HG02588 (cell line): ENCODE data around the gene DCAF11.
"Not testable (repeated sequence)": the region's sequence is repeated elsewhere in the genome, so short reads cannot be mapped to it uniquely, and the experiment has no call there.

Source experiments
- ATAC-seq: cut with Tn5 transposase; IDR thresholded peaks from one replicate; pipeline ENCODE4 v1.9.1; 2021; ENCODE audit warnings: mild to moderate bottlenecking, moderate library complexity; ENCODE audit not compliant: unreplicated experiment

The DCAF11 gene

DNA sequence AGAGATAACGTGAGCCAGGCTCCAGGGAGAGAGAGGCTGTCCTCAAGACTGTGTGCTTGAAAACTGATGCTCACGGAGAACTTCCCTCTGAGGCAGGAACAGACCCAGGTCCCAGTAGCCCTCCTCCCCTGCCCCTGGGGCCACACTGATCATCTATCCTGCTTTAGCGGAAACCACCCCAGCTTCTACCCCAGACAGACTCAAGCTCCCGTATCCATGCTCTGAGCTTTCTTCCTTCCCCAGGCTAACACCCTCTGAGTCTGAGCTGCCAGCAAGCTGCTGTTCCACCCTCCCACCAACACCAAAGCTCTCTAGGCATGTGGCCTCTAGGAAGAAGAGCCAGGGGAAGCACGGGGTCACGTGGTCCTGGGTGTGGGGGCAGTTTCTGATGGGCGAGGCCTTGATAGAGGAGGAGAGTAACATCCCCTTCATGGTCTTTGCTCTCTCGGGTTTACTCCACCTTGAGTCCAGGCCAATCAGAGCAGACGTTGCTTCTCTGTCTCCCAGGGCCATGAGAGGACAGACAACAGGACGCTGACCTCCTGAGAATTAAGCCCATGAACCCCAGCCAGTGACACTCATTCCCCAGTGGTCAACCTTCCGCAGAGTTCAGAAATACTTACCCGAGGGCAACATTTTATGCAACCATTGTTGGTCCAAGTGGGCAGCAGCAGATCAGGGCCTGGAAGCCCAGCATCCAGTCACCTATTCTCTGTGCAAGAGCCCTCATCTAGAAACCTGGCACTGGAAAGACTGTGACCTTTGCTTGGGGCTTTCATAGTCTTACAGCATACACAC lies 19.1 kb upstream of the DCAF11 start:
- ATAC-seq: peak; percentile 53

GRCh38 chr14:24096545-24097181 lies 17.9 kb upstream of the DCAF11 start:
- ATAC-seq: no peak

DNA sequence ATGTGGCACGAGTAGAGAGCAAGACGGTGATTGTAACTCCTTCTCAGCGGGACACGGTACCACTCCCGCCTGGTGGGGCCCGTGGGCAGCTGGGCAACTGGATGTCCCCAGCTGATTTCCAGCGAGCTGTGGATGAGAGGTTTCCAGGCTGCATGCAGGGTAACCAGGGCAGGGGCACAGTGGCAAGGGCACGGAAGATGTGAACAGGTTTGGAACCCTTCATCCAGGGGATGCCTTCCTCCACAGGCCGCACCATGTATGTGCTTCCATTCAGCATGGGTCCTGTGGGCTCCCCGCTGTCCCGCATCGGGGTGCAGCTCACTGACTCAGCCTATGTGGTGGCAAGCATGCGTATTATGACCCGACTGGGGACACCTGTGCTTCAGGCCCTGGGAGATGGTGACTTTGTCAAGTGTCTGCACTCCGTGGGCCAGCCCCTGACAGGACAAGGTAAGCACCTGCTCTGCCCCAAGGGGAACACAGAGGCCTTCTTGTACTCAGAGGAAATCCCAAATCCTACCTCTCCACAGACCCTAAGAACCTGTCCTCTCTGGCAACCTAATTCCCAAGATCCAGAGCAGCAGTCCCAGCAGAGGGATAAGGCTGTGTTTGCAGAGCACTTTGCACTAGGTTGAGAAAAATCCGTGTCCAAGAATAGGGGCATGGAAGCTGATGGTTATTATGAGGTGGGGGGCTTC lies 16.2 kb upstream of the DCAF11 start:
- ATAC-seq: no peak

- ATAC-seq: no peak
Observed at GRCh38 chr14:24098927-24099813, 15.4 kb upstream of the DCAF11 start.

DNA sequence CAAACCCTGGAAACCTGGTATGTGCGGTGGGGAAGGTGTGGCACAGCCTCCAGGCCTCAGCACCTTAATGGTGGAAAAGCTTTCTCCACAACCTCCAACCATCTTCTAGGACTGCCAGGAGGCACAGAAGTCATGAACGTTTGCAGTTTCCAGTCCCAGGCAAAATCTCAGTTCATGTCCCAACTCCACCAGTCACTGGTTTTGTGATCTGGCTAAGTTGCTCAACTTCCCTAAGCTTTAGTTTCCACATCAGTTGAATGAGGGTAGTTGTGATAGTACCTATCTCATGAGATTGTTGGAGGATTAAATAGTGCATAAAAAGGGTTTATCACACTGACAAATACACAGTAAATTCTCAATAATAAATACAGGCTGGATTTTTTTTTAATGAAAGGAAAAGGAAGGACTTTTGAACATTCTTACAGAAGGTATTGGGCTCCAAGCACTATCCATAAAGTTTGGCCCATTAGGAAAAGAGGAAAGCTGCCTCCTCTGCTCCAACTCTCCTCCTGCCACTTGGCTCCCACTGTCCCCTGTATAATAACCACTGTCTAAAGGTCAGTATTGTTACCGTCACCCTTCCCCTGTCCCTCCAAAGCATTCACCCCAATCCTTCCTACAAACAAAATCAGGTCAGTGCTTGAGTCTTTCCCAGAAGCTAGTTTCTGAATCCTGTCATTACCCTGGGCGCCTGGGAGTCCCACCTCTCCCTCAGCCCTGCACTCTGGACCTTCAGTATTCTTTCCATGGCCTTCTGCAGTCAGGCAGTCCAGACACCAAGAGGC lies 14.2 kb upstream of the DCAF11 start:
- no peak for ATAC-seq

GRCh38 chr14:24100982-24101494 lies 13.5 kb upstream of the DCAF11 start:
- ATAC-seq: no peak

- ATAC-seq: no peak
Observed at GRCh38 chr14:24102357-24103048, 12.1 kb upstream of the DCAF11 start.

- no peak for ATAC-seq
Observed at GRCh38 chr14:24103451-24103850, 11.1 kb upstream of the DCAF11 start.

DNA sequence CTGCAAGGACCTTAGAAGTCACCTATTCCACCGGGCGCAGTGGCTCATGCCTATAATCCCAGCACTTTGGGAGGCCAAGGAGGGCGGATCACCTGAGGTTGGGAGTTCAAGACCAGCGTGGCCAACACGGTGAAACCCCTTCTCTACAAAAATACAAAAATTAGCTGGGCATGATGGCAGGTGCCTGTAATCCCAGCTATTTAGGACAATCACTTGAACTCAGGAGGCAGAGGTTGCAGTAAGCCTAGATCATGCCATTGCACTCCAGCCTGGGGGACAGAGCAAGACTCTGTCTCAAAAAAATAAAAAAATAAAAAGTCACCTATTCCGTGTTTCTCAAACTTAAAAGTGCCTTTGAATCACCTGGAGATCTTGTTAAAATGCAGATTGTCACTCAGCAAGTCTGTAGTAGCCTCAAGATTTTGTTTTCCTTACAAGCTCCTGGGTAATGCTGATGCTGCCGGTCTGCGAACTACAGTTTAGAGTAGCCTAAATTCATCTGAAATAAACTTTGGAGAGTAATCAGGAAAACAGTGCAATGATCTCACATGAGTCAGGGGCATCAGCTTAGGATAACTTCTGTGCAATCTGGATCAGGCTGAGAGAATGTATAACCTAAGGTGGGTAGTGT lies 8.9 kb upstream of the DCAF11 start:
- ATAC-seq: not testable (repeated sequence)

- no peak for ATAC-seq
Observed at GRCh38 chr14:24106672-24107271, 7.8 kb upstream of the DCAF11 start.

DNA sequence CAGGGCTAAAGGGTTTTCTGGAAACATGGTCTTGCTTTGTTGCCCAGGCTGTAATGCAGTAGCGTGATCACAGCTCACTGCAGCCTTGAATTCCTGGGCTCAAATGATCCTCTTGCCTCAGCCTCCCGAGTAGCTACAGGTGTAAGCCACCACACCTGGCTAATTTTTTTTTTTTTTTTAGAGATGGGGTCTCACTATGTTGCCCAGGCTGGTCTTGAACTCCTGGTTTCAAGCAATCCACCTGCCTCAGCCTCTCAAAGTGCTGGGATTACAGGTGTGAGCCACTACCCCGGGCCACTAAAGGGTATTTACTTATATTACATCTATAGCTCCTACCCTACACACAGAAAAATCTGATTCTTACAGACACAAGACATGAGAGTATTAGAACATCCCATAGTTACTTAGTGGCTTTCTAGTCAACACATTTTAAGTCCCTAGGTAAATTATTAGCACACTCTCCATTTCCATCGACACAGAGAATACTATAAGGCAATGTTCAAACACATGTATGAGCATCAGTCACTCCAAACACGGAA lies 6.2 kb upstream of the DCAF11 start:
- ATAC-seq: peak; percentile 32

DNA sequence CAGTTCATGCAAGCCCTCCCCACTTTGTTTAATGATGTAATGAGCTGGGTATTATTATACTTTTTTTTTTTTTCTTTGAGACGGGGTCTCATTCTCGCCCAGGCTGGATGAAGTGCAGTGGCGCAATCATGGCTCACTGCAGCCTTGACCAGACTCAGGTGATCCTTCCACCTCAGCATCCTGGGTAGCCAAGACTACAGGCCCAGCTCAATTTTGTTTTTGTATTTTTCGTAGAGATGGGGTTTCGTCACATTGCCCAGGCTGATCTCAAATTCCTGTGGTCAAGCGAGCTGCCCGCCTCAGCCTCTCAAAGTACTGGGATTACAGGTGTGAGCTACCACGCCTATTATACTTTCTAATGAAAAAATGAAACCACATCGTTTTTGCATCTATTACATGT lies 4.5 kb upstream of the DCAF11 start:
- ATAC-seq: no peak

- no peak for ATAC-seq
Observed at GRCh38 chr14:24110523-24110922, 4.1 kb upstream of the DCAF11 start.

DNA sequence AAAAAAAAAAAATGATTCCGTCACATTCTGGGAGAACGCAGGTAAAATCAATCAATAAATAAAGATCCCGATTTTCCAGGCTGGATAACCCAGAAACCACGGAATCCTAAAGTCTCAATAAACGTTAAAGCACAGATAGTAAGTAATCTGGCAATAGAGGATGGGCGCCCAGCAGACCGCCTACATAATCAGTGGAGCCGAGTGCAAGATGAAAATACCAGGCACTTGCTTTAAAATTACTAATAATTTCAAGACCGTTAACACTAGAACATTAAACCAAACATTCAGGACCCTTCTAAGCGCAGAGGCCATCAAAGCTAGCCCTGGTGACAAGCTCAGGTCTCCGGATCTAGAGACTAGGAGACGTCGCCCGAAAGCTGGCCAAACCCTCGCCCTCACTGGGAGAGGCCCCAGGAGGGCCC lies 1.2 kb upstream of the DCAF11 start:
- ATAC-seq: no peak

- ATAC-seq: peak; percentile 24
Observed at GRCh38 chr14:24113801-24114531, 611 bp upstream of the DCAF11 start.

GRCh38 chr14:24115422-24116127 lies 998 bp downstream of the DCAF11 start:
- no peak for ATAC-seq
